HG03025 (cell line): ENCODE measurements around the gene GRAMD2A.
A peak's percentile ranks its signal among the peaks of the same experiment; 100 is the strongest.

Source experiments
- ATAC-seq: cut with Tn5 transposase; IDR thresholded peaks from one replicate; pipeline ENCODE4 v1.9.1; 2021; ENCODE audit warnings: mild to moderate bottlenecking, moderate library complexity; ENCODE audit not compliant: unreplicated experiment, low FRiP score

GRAMD2A gene

GRCh38 chr15:72141171-72142084 lies 56.2 kb downstream of the GRAMD2A start:
- ATAC-seq: peak; percentile 98

GRCh38 chr15:72140088-72140487 lies 57.5 kb downstream of the GRAMD2A start:
- no peak for ATAC-seq

GRCh38 chr15:72139667-72140066 lies 57.9 kb downstream of the GRAMD2A start:
- no peak for ATAC-seq

DNA sequence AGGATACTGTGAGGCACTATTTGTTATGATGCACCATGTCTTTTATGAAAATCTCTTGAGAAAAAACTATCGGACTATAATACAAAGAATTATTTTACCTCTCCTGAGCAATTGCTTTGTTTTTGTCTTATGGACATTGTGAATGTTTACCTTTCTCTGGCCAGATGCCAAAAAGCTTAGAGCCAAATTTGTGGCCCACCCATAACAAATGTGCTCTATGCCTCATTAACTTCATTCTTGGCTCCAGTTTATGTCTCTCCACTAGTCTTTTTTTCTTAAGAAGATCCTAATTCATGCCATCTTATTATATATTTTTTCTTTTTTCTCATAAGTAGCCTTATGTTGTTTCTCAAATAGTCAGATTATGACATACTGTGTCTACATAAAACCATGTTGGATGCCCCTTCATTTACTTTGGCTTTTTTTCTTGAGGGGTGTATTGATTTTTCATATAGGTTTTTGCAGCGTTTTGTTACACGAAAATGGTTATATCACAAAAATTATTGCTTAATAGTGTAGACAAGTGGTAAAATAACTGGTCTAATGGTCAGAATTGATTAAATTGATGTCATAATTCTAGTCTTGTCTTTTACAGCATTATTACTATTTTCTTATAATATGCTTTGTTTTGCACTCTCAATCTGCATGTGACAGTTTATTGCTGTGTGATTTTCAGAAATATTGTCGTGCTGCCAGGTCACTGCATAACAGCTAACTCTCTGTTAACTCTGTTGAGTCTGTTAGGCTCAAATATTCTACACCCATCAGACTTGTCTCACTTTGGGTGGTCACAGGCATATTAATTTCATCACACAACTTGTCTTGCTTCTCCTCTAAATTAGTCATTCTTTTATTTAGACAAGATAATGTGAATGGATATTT lies 61.2 kb downstream of the GRAMD2A start:
- ATAC-seq: no peak

DNA sequence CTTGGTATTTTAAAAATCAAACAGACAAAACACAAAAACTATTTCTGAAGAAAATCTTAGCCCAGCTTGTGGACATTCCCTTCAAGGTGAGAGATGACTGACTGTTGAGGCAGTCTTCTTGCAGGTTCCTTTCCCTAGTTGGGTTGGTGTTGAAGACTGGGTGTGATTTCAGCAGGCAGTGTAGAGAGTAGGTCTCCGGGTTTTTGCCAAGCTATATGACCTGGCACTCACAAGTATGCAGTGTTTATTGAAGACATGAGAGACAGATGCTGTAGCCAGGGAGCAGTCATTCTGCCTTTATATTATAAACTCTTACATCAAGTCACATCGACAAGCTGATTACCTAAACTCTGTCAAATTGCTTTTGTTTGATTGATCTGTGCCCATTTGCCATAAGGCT lies 61.9 kb downstream of the GRAMD2A start:
- ATAC-seq: no peak

GRCh38 chr15:72133211-72133610 lies 64.4 kb downstream of the GRAMD2A start:
- no peak for ATAC-seq

- no peak for ATAC-seq
Measured at GRCh38 chr15:72131922-72132321, 65.7 kb downstream of the GRAMD2A start.

GRCh38 chr15:72130272-72130671 lies 67.3 kb downstream of the GRAMD2A start:
- ATAC-seq: no peak

- no peak for ATAC-seq
Measured at GRCh38 chr15:72128359-72128758, 69.2 kb downstream of the GRAMD2A start.

DNA sequence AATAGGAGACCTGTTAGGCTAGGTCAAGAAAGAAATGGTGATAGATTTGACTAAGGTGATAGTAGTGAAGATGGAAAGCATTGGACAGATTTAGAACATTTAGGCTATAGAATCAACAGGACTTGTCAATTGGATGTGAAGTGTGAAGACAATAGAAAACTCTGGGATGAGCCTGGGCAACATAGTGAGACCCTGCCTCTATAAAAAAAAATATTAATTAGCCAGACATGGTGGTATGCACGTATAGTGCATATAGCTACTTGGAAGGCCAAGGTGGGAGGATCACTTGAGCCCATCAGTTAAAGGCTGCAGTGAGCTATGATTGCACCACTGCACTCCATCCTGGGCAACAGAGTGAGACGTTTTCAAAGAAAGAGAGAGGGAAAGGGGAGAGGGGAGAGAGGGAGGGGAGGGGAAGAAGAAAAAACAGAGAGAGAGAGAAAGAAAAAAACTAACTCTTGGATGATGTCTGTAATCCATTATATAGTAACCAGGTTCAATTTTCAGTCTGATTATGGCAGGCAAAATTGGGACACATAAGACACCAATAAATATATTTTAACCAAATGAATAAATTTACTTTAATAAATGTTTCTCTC lies 69.8 kb downstream of the GRAMD2A start:
- no peak for ATAC-seq

- ATAC-seq: no peak
Measured at GRCh38 chr15:72124218-72124617, 73.4 kb downstream of the GRAMD2A start.

DNA sequence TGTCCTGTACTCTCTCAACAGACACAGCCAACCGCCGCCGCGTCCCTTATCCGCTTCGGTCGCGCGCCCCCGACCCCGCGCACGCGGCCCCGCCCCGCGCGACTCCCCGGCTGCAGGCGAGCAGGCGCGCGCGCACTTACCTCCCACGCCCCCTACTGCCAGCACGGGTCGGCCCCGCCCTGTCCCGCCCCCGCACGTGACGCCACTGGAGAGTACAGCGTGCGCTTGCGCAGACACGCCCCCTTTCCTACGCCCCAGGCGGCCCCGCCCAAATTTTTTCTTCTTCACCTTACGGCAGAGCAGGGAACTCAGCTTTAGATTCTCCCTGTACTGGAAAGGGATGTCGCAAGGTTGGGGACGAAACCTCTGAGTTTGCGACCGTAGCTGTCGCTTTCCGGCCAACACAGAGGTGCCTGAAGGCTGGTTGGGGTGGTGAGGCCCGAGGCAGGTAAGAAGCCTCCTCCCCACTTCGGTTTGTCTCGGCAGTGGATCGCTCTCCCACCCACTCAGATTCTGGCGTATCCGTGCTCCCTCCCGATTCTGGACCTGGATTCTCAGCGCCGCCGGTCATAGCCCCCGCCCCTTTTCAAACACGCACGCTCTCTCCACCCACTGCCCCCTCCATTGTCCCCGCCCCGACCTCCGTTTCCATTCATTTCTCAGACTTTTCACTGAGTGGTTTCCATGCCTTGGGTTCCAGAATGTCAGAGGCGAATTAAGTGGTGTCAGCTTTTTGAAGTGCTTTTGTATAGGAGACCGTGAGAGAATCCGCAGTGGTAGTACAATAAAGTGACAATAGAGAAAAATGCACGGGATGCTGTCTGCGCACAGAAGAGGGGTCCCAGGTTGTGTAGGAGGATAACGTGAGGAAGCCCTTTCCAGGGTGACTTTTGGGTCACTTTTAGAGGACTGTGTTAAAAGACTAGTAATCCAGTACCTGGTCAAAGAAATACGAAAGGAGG lies 79.3 kb downstream of the GRAMD2A start, which contains the start of the genes MYO9A and SENP8:
TSS of gene MYO9A (minus strand) at position 134 of the 962 bp plus-strand sequence. CDS start 71,587 bp downstream, outside the sequence.
TSS of gene SENP8 (plus strand) at position 387 of the 962 bp plus-strand sequence. CDS start 21,221 bp downstream, outside the sequence.
- ATAC-seq: peak; percentile 68

- ATAC-seq: peak; percentile 66
Measured at GRCh38 chr15:72117486-72118016, 80.0 kb downstream of the GRAMD2A start.

GRCh38 chr15:72116731-72117485 lies 80.7 kb downstream of the GRAMD2A start:
- peak; percentile 4 for ATAC-seq

GRCh38 chr15:72113347-72114031 lies 84.1 kb downstream of the GRAMD2A start:
- ATAC-seq: no peak

DNA sequence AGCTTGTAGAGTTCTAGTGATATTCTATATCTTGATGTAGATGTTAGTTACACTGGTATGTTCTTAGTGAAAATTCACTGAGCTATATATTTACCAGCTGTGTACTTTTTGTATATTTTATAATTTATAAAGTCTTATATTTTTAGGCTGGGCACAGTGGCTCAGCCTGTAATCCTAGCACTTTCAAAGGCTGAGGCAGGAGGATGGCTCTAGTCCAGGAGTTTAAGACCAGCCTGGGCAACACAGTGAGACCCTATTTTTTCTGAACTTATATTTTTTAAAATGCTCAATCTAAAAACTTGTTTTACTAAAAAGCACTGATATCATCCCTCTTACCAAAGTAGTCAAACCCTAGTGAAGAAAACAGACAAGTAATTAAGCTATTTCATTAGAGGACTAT lies 84.8 kb downstream of the GRAMD2A start:
- ATAC-seq: no peak

DNA sequence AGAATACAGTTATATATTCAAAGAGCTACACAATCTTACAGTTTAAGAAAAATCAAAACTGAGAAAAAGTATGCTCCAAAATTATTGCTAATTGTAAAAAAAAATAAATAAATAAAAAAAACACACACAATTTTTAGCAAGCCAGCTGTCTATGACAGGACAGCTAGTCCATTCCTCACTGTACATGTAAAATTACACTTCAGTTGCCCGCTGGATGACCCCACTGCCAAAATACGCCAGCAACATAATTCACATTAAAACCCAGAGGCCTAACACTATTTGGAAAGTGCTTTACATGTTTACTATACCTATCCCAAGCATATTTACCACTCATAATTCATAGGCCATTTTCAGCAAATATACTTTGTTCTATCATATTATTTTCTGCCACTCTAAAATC lies 85.5 kb downstream of the GRAMD2A start:
- no peak for ATAC-seq

DNA sequence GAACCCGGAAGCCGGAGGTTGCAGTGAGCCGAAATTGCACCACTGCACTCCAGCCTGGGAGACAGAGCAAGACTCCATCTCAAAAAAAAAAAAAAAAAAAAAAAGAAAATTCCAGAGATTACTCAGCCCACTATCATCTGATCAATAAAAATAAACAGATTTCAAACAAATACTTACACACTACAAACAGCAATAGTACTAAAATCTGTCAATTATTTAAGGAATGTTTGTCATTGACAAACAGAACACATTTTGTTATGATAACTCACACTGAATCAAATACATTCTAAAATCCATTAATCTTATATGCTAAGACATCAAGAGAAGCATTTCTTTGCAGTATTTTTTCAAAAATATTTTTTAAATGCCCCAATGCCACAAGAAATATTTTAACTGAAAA lies 87.2 kb downstream of the GRAMD2A start:
- no peak for ATAC-seq
